Right lobe of liver (tissue), 6 donors: ENCODE measurements around the gene CASZ1. TPM values are rescaled to one million over a fixed set of nuclear protein-coding genes. Genes with fewer than 3 reads are reported as not detected.

Experiments
- ATAC-seq, 4 donors: fragments of 200-7000 bp; cut with Tn5 transposase; one replicate each; pipeline ENCODE4 v1.9.1; 2020; ENCODE audit warnings: mild to moderate bottlenecking in 4 of 4, moderate library complexity in 4 of 4
- DNase-seq, 3 donors: peaks; one replicate each; pipeline ENCODE4 v3.0.0-alpha.2; 2020
- H3K27ac ChIP-seq, 3 donors: fragments of 200-600 bp; one replicate each; pipeline ENCODE4 v1.8.0; 2022
- H3K27me3 ChIP-seq, 2 donors: fragments of 200-600 bp; one replicate each; pipeline ENCODE4 v1.8.0; 2022
- H3K36me3 ChIP-seq, 4 donors: fragments of 200-600 bp; sonication (generic) in 1 of 4; one replicate each; pipeline versions ENCODE4 v1.5.1 to v1.8.0; 2017 to 2022; ENCODE audit warnings: control low read depth in 1 of 4
- H3K4me1 ChIP-seq, 4 donors: fragments of 200-600 bp; sonication (generic) in 1 of 4; one replicate each; pipeline versions ENCODE4 v1.5.1 to v1.8.0; 2017 to 2022; ENCODE audit warnings: control low read depth in 1 of 4
- H3K4me3 ChIP-seq, 3 donors: fragments of 200-600 bp; one replicate each; pipeline ENCODE4 v1.8.0; 2022
- H3K9me3 ChIP-seq, 4 donors: fragments of 200-600 bp; sonication (generic) in 1 of 4; one replicate each; pipeline versions ENCODE4 v1.5.1 to v1.8.0; 2017 to 2022; ENCODE audit warnings: control low read depth in 1 of 4
- POLR2A ChIP-seq: fragments of 450-650 bp; IDR thresholded peaks from one replicate; pipeline ENCODE4 v1.6.1; 2017; ENCODE audit warnings: antibody characterized with exemption, mild to moderate bottlenecking
- WGBS: methylation state at CpG from one replicate; pipeline ENCODE4 v1.1.6; 2018; ENCODE audit warnings: low coverage, low lambda C conversion rate; ENCODE audit not compliant: insufficient coverage; ENCODE audit errors: missing lambda C conversion rate; 5-methylcytosine and 5-hydroxymethylcytosine counted together
- intact Hi-C, 2 donors: fragments of 100-400 bp; cut with DNase I; formaldehyde crosslinking; loops; one replicate each; pipeline versions ENCODE4 v1.11.2 to v1.14.1; 2022
- small RNA-seq, 2 experiments: library from RNA; depleted of rRNA; stranded (forward); fragments of <200 nt; gene quantifications; one replicate each; pipeline ENCODE3, GENCODE V24; 2016
- total RNA-seq, 6 experiments: library from RNA; depleted of rRNA in 2 of 6; stranded (reverse); fragments of >200 nt in 2 of 6; fragmentation: NEBNext Ultra II Directional in 3 of 6; extraction: Animal tissue kit (Norgen Biotek cat#: 25700) in 3 of 6; gene quantifications; one replicate each; pipeline versions ENCODE4 v1.1.0 to v1.2.4, GENCODE V29; 2016 to 2023
- TF ChIP-seq, protein P1 (sequence below), 4 donors: fragments of 200-600 bp in 3 of 4; fragments of 450-650 bp in 1 of 4; IDR thresholded peaks; one replicate each; pipeline versions ENCODE4 v1.5.1 to v1.8.0; 2016 to 2022; ENCODE audit warnings: antibody characterized with exemption in 4 of 4, mild to moderate bottlenecking in 2 of 4
- donor health status: DM: no; HTN: yes; CAD: no.
- donor health status: DM: no; HTN: no; CAD: no.
- donor health status: DM: no; HTN: no; CAD: no.
- donor health status: DM: no; HTN: yes; CAD: no.
- donor health status: DM: no; HTN: yes; CAD: no.

The CASZ1 gene
- total RNA-seq, 6 experiments from 2014 or later = 3.1 to 10.1 (median 5.3) TPM

GRCh38 chr1:10589074-10589473 lies 207.4 kb downstream of the CASZ1 start:
- no peak for ATAC-seq

DNA sequence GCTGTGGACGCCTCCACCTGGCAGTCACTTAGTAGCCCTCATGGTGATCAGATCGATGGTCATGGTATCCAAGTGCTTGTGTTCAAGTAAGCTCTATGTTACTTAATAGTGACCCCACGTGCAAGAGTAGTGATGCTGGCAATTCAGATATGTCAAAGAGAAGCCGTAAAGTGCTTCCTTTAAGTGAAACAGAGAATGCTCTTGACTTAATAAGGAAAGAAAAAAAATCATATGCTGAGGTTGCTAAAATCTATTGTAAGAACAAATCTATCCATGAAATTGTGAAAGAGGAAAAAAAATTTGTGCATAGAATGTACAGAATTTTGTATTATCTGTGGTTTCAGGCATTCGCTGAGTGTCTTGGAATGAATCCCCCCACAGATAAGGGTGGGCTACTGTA lies 207.8 kb downstream of the CASZ1 start:
- no peaks in the 10 kb centered on the region for H3K27me3 ChIP-seq
- no peak overlapping the region for H3K4me3 ChIP-seq
- intact Hi-C loops = no loop called here
- 86% methylated on average over 5 of the region's 5 CpGs for WGBS
- DNase-seq (no peak), ATAC-seq (no peak)
- no peak for TF ChIP-seq POLR2A
- TF ChIP-seq, protein P1, sequence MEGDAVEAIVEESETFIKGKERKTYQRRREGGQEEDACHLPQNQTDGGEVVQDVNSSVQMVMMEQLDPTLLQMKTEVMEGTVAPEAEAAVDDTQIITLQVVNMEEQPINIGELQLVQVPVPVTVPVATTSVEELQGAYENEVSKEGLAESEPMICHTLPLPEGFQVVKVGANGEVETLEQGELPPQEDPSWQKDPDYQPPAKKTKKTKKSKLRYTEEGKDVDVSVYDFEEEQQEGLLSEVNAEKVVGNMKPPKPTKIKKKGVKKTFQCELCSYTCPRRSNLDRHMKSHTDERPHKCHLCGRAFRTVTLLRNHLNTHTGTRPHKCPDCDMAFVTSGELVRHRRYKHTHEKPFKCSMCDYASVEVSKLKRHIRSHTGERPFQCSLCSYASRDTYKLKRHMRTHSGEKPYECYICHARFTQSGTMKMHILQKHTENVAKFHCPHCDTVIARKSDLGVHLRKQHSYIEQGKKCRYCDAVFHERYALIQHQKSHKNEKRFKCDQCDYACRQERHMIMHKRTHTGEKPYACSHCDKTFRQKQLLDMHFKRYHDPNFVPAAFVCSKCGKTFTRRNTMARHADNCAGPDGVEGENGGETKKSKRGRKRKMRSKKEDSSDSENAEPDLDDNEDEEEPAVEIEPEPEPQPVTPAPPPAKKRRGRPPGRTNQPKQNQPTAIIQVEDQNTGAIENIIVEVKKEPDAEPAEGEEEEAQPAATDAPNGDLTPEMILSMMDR (IDR thresholded peaks at IDR 0.05) = no peak
- no peaks in the 10 kb centered on the region for H3K9me3 ChIP-seq
- H3K27ac ChIP-seq = no peak overlapping the region
- H3K4me1 ChIP-seq = peaks cover 0 to 20% (median under 1%) of the 10 kb centered on the region in 4 donors
- no peaks in the 10 kb centered on the region for H3K36me3 ChIP-seq

More at GRCh38 chr1:10589074-10589473, 207.4 kb downstream of the CASZ1 start:
- Histone ChIP-seq H3K36me3 (no peaks in the 10 kb centered on the region), H3K9me3 (no peaks in the 10 kb centered on the region), H3K4me3 (no peak overlapping the region), H3K27me3 (no peaks in the 10 kb centered on the region), H3K27ac (no peak overlapping the region), H3K4me1 (peaks cover 0 to 24% (median 3%) of the 10 kb centered on the region in 4 donors)
- WGBS = 84% methylated on average over 5 of the region's 5 CpGs
- intact Hi-C loops = no loop called here
- no peak for DNase-seq
- TF ChIP-seq, protein P1 (IDR thresholded peaks at IDR 0.05) = no peak
- no peak for TF ChIP-seq POLR2A

Small RNA genes within 50 kb of the gene (small RNA-seq; reads per million reads assigned to genes)
- 0 reads per million in 2 experiments for gene RN7SL614P

Other genes starting within 250 kb of the CASZ1 start
- gene TARDBP, start 216.0 kb upstream of the CASZ1 start, total RNA-seq = 10 to 100 TPM; 57.2 to 84.4 (median 73.8) TPM